H1 (cell line): ENCODE measurements around the gene ZNF592.

Experiments used
- BACH1 ChIP-seq: IDR thresholded peaks from 2 replicates; pipeline ENCODE4 v1.6.1; 2012; ENCODE audit warnings: low read length, improper control_type of control experiment
- BCL11A ChIP-seq, 2 experiments: IDR thresholded peaks; one replicate each; pipeline ENCODE4 v1.6.1; 2011; ENCODE audit warnings: low read depth in 2 of 2, low read length in 2 of 2, mild to moderate bottlenecking in 2 of 2
- CBX5 ChIP-seq: fragments of 300-800, 300-1000 bp; sonication (generic); IDR thresholded peaks from 2 replicates; pipeline ENCODE4 v1.7.1; 2016; ENCODE audit warnings: antibody characterized with exemption, low read length, low read depth
- CTBP2 ChIP-seq: IDR thresholded peaks from 2 replicates; pipeline ENCODE4 v1.7.0; 2011; ENCODE audit warnings: borderline replicate concordance, mild to moderate bottlenecking, moderate library complexity, mixed read lengths, low read length; ENCODE audit not compliant: insufficient read depth, insufficient read length
- EZH2 ChIP-seq: fragments of 200-600 bp; sonication (generic); IDR thresholded peaks from 2 replicates; pipeline ENCODE4 v1.7.1; 2012; ENCODE audit warnings: low read depth, mild to moderate bottlenecking, moderate library complexity, low read length, inconsistent platforms; ENCODE audit not compliant: severe bottlenecking
- HDAC6 ChIP-seq: IDR thresholded peaks from one replicate; pipeline ENCODE4 v1.7.1; 2012; ENCODE audit warnings: low read depth, mild to moderate bottlenecking, inconsistent platforms, low read length, moderate library complexity
- MAX ChIP-seq: IDR thresholded peaks from 2 replicates; pipeline ENCODE4 v1.6.1; 2012; ENCODE audit warnings: inconsistent platforms
- PHF8 ChIP-seq: fragments of 200-600 bp; sonication (generic); conservative IDR thresholded peaks from 2 replicates; pipeline ENCODE4 v1.7.1; 2012; ENCODE audit warnings: low read depth, mild to moderate bottlenecking, inconsistent platforms, low read length, moderate library complexity
- POLR2A ChIP-seq, 2 experiments: IDR thresholded peaks; 1 replicate in 1 of 2; 2 replicates in 1 of 2; pipeline ENCODE4 v1.6.1; 2011; ENCODE audit warnings: low read depth in 2 of 2, low read length in 2 of 2, mild to moderate bottlenecking in 2 of 2; ENCODE audit errors: control extremely low read depth in 1 of 2
- POLR2AphosphoS5 ChIP-seq: IDR thresholded peaks from 2 replicates; pipeline ENCODE4 v1.6.1; 2011; ENCODE audit warnings: low read depth, low read length
- RNF2 ChIP-seq: fragments of 200-900, 300-1000 bp; sonication (generic); IDR thresholded peaks from 2 replicates; pipeline ENCODE4 v1.7.1; 2016; ENCODE audit warnings: borderline replicate concordance, low read depth, mild to moderate bottlenecking, antibody characterized with exemption, low read length; ENCODE audit not compliant: poor library complexity, severe bottlenecking; ENCODE audit errors: missing control alignments
- TAF1 ChIP-seq: IDR thresholded peaks from 2 replicates; pipeline ENCODE4 v1.6.1; 2011; ENCODE audit warnings: mild to moderate bottlenecking, low read depth, low read length
- TF ChIP-seq, protein P1 (sequence below), 3 experiments: IDR thresholded peaks; 1 replicate in 2 of 3; 2 replicates in 1 of 3; pipeline versions ENCODE4 v1.5.1 to v1.6.1; 2011; ENCODE audit warnings: low read length in 3 of 3, mild to moderate bottlenecking in 3 of 3, inconsistent platforms in 2 of 3, low read depth in 1 of 3, moderate library complexity in 1 of 3; ENCODE audit not compliant: insufficient read depth in 1 of 3; ENCODE audit errors: control extremely low read depth in 1 of 3
- TF ChIP-seq, protein P2 (sequence below): IDR thresholded peaks from 2 replicates; pipeline ENCODE4 v1.6.1; 2011; ENCODE audit warnings: low read depth, mild to moderate bottlenecking, low read length; ENCODE audit not compliant: insufficient read depth

DNA sequence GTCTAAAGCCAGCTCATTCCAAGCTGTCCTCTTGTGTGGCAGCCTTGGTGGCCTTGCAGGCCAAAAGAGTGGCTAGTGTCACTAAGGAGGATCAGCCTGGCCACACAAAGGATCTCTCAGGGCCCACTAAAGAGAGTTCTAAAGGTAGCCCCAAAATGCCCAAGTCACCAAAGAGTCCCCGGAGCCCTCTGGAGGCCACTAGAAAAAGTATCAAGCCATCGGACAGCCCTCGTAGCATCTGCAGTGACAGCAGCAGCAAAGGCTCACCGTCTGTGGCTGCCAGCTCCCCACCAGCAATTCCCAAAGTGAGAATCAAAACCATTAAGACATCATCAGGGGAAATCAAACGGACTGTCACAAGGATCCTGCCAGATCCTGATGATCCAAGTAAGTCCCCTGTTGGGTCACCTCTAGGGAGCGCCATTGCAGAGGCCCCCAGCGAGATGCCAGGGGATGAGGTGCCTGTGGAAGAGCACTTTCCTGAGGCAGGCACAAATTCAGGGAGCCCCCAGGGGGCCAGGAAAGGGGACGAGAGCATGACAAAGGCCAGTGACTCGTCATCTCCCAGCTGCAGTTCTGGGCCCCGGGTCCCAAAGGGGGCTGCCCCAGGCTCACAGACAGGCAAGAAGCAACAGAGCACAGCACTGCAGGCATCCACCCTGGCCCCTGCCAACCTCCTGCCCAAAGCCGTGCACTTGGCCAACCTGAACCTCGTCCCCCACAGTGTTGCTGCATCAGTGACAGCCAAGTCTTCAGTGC is 35.3 kb downstream of the ZNF592 start:
- TF ChIP-seq HDAC6 (no peak), MAX (no peak), BCL11A (IDR thresholded peaks at IDR 0.05; ENCODE audit: low read depth in 2 of 2, low read length in 2 of 2) (no peak), CBX5 (no peak), POLR2A (IDR thresholded peaks at IDR 0.05; ENCODE audit: control extremely low read depth in 1 of 2, low read depth in 2 of 2, low read length in 2 of 2) (no peak), PHF8 (no peak), BACH1 (no peak), POLR2AphosphoS5 (no peak), CTBP2 (no peak), RNF2 (no peak), EZH2 (no peak), TAF1 (no peak)
- TF ChIP-seq, protein P1, sequence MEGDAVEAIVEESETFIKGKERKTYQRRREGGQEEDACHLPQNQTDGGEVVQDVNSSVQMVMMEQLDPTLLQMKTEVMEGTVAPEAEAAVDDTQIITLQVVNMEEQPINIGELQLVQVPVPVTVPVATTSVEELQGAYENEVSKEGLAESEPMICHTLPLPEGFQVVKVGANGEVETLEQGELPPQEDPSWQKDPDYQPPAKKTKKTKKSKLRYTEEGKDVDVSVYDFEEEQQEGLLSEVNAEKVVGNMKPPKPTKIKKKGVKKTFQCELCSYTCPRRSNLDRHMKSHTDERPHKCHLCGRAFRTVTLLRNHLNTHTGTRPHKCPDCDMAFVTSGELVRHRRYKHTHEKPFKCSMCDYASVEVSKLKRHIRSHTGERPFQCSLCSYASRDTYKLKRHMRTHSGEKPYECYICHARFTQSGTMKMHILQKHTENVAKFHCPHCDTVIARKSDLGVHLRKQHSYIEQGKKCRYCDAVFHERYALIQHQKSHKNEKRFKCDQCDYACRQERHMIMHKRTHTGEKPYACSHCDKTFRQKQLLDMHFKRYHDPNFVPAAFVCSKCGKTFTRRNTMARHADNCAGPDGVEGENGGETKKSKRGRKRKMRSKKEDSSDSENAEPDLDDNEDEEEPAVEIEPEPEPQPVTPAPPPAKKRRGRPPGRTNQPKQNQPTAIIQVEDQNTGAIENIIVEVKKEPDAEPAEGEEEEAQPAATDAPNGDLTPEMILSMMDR (IDR thresholded peaks at IDR 0.05; ENCODE audit: control extremely low read depth in 1 of 3, insufficient read depth in 1 of 3, low read depth in 1 of 3, low read length in 3 of 3) = peak; percentile 36 to 54 (median 50)
- TF ChIP-seq, protein P2, sequence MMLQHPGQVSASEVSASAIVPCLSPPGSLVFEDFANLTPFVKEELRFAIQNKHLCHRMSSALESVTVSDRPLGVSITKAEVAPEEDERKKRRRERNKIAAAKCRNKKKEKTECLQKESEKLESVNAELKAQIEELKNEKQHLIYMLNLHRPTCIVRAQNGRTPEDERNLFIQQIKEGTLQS = no peak
